ENCODE data around the gene IMPDH1.

Gene IMPDH1

GRCh38 chr7:128404886-128405470 is 4.8 kb downstream of the IMPDH1 start:
- DNase-seq = no peak

GRCh38 chr7:128404143-128404681 is 5.6 kb downstream of the IMPDH1 start:
- no peak for DNase-seq

GRCh38 chr7:128403676-128404075 is 6.1 kb downstream of the IMPDH1 start:
- no peak for DNase-seq

- DNase-seq = no peak
These were observed 7.4 kb downstream of the IMPDH1 start for GRCh38 chr7:128402356-128402755.

GRCh38 chr7:128400566-128400965 is 9.2 kb downstream of the IMPDH1 start:
- DNase-seq = no peak

GRCh38 chr7:128399991-128400390 is 9.8 kb downstream of the IMPDH1 start:
- no peak for DNase-seq

- DNase-seq = no peak
These were observed 11.0 kb downstream of the IMPDH1 start for GRCh38 chr7:128398841-128399135.

- peak; percentile 65 for DNase-seq
These were observed 11.6 kb downstream of the IMPDH1 start for GRCh38 chr7:128398016-128398840.

- no peak for DNase-seq
These were observed 13.4 kb downstream of the IMPDH1 start for GRCh38 chr7:128396357-128396756.

- no peak for DNase-seq
These were observed 14.0 kb downstream of the IMPDH1 start for GRCh38 chr7:128395748-128396147.

- no peak for DNase-seq
These were observed 14.8 kb downstream of the IMPDH1 start for GRCh38 chr7:128394904-128395496.

GRCh38 chr7:128393526-128394330 is 16.1 kb downstream of the IMPDH1 start:
- no peak for DNase-seq

GRCh38 chr7:128392446-128393327 is 17.1 kb downstream of the IMPDH1 start:
- no peak for DNase-seq

- DNase-seq = no peak
These were observed 18.0 kb downstream of the IMPDH1 start for GRCh38 chr7:128391805-128392204.

GRCh38 chr7:128390871-128391565 is 18.8 kb downstream of the IMPDH1 start:
- no peak for DNase-seq

GRCh38 chr7:128389618-128390329 is 20.0 kb downstream of the IMPDH1 start:
- no peak for DNase-seq

- DNase-seq = no peak
These were observed 20.6 kb downstream of the IMPDH1 start for GRCh38 chr7:128389085-128389617.

- no peak for DNase-seq
These were observed 21.7 kb downstream of the IMPDH1 start for GRCh38 chr7:128388145-128388485.

GRCh38 chr7:128387216-128388144 is 22.3 kb downstream of the IMPDH1 start:
- DNase-seq = peak; percentile 90
